ENCODE data around the gene SLC26A9. TPM values are rescaled to one million over a fixed set of nuclear protein-coding genes. Genes with fewer than 3 reads are reported as not detected.

The SLC26A9 gene
- total RNA-seq, 1 donor from 2014 or later, result not detected

DNA sequence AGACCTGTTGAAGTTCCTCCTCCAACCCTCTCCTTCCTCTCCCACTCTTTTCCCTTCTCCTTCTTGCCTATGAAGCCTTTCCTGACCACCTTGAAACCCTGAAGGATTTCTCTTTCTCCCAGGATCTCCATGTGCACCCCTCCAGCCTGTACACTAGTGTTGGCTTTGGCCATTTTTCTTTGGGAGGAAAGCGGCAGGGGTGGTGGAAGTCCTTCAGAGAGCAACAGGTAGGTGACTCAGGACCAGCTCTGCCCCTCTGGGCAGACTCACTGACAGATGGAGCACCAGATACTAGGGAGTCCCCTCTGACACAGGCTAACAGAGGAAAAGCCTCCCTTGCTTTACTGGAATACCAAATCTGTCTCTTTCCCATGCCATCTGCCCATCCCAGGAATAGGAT, 4.6 kb downstream of the SLC26A9 start:
- H3K4me3 ChIP-seq, result no peak overlapping the region
- H3K4me1 ChIP-seq, result peaks cover 40% of the 10 kb centered on the region
- H2AFZ ChIP-seq (replicated peaks), result no peak overlapping the region
- H3F3A ChIP-seq (ENCODE audit: low read depth), result no peaks in the 10 kb centered on the region
- no peak overlapping the region for H3K27ac Mint-ChIP-seq
- TF ChIP-seq EZH2phosphoT487 (IDR thresholded peaks at IDR 0.05), result no peak
- TF ChIP-seq, protein P1, sequence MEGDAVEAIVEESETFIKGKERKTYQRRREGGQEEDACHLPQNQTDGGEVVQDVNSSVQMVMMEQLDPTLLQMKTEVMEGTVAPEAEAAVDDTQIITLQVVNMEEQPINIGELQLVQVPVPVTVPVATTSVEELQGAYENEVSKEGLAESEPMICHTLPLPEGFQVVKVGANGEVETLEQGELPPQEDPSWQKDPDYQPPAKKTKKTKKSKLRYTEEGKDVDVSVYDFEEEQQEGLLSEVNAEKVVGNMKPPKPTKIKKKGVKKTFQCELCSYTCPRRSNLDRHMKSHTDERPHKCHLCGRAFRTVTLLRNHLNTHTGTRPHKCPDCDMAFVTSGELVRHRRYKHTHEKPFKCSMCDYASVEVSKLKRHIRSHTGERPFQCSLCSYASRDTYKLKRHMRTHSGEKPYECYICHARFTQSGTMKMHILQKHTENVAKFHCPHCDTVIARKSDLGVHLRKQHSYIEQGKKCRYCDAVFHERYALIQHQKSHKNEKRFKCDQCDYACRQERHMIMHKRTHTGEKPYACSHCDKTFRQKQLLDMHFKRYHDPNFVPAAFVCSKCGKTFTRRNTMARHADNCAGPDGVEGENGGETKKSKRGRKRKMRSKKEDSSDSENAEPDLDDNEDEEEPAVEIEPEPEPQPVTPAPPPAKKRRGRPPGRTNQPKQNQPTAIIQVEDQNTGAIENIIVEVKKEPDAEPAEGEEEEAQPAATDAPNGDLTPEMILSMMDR (IDR thresholded peaks at IDR 0.05), result no peak
- no peak for TF ChIP-seq EZH2 (IDR thresholded peaks at IDR 0.05)
- H3K27me3 ChIP-seq, result no peaks in the 10 kb centered on the region
- no peaks in the 10 kb centered on the region for H4K20me1 ChIP-seq (ENCODE audit: low read depth)
- no peaks in the 10 kb centered on the region for H3K79me2 ChIP-seq (ENCODE audit: low read depth)
- DNase-seq (ENCODE audit: low spot score), result no peak
- peaks cover 15% of the 10 kb centered on the region for H3K27me3 Mint-ChIP-seq (ENCODE audit: insufficient read depth, low read depth)
- H3K4me3 Mint-ChIP-seq, result no peak overlapping the region
- H3K4me1 Mint-ChIP-seq, result peaks cover 44% of the 10 kb centered on the region
- H3K9me3 ChIP-seq (ENCODE audit: low read depth), result no peaks in the 10 kb centered on the region
- no peak overlapping the region for H3K27ac ChIP-seq
- H3K9ac ChIP-seq, result no peak overlapping the region
- no peak overlapping the region for H3K4me2 ChIP-seq
- H3K36me3 Mint-ChIP-seq, result no peaks in the 10 kb centered on the region
- H3K9me3 Mint-ChIP-seq, result no peaks in the 10 kb centered on the region
- H3K36me3 ChIP-seq, result no peaks in the 10 kb centered on the region

DNA sequence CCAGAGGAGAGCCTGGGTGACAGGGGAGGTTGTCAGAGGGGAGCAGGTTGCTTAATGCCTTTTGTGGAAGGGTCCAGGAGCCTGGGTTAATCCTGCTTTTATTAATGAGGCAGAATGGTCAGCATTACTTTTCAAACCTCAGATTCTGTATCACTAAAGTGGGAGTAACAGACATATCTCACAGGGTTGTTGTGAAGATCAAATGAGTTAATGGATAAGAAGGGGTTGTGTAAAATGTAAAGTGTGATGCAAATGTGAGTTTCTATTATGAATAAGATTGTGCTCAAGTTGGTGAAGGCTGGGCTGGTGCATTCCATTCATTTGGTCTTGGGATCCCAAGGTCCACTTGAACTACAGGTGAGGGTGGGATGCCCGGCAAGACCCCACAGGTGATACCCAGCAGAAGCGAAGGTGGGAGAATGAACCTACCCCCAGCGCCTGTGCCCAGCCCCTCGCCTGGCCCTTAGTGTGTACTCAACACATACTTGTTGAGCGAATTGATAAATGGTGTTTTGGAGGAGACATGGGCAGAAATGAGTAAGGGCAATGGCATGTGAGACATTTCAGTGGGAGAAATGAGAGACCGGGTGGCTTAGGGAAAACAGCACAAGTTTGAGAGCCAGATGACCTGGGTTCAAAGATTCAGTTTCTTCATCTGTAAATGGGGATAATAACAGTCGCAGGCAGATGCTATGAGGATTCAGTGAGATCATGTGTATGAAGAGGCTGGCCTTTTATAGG, 6.2 kb downstream of the SLC26A9 start:
- H3K27ac Mint-ChIP-seq, result no peak overlapping the region
- Histone ChIP-seq H3K4me2 (no peak overlapping the region), H2AFZ (replicated peaks) (no peak overlapping the region), H3K9ac (no peak overlapping the region), H3K4me1 (peaks cover 39% of the 10 kb centered on the region), H3F3A (ENCODE audit: low read depth) (no peaks in the 10 kb centered on the region), H3K27ac (no peak overlapping the region), H4K20me1 (ENCODE audit: low read depth) (no peaks in the 10 kb centered on the region), H3K27me3 (no peaks in the 10 kb centered on the region), H3K4me3 (no peak overlapping the region), H3K9me3 (ENCODE audit: low read depth) (no peaks in the 10 kb centered on the region), H3K36me3 (no peaks in the 10 kb centered on the region), H3K79me2 (ENCODE audit: low read depth) (no peaks in the 10 kb centered on the region)
- H3K4me3 Mint-ChIP-seq, result no peak overlapping the region
- H3K36me3 Mint-ChIP-seq, result no peaks in the 10 kb centered on the region
- TF ChIP-seq EZH2 (IDR thresholded peaks at IDR 0.05) (no peak), EZH2phosphoT487 (IDR thresholded peaks at IDR 0.05) (no peak)
- TF ChIP-seq, protein P1 (IDR thresholded peaks at IDR 0.05), result no peak
- H3K9me3 Mint-ChIP-seq, result no peaks in the 10 kb centered on the region
- H3K27me3 Mint-ChIP-seq (ENCODE audit: insufficient read depth, low read depth), result peaks cover 16% of the 10 kb centered on the region
- H3K4me1 Mint-ChIP-seq, result peaks cover 43% of the 10 kb centered on the region
- no peak for DNase-seq (ENCODE audit: low spot score)

DNA sequence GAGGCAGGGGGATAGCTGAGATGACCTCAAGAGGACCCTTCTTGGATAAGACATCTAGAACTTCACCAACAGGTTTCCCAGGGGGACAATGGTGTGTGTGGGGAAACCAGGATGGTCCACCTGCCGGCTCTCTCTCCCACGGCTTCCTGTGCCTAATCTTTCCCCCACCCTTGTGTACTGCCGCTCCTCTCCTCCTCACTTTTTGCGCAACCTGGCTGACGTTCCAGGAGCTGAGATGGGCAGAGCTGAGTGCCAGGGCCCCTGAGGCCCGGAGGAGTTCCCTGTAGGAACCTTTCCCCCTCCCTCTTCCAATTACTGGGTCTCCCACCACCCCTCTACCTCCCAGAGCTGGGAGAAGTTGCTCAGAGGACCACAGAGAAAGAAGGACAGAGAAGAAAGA, 6.9 kb downstream of the SLC26A9 start:
- Mint-ChIP-seq H3K36me3 (no peaks in the 10 kb centered on the region), H3K27me3 (ENCODE audit: insufficient read depth, low read depth) (peaks cover 13% of the 10 kb centered on the region), H3K4me3 (no peak overlapping the region), H3K4me1 (peaks cover 36% of the 10 kb centered on the region), H3K27ac (peak overlapping the region; percentile 36), H3K9me3 (no peaks in the 10 kb centered on the region)
- Histone ChIP-seq H3K27me3 (no peaks in the 10 kb centered on the region), H3K4me3 (no peak overlapping the region), H3K9ac (no peak overlapping the region), H3K9me3 (ENCODE audit: low read depth) (no peaks in the 10 kb centered on the region), H3K4me1 (peaks cover 39% of the 10 kb centered on the region), H3K4me2 (no peak overlapping the region), H2AFZ (replicated peaks) (no peak overlapping the region), H3K36me3 (no peaks in the 10 kb centered on the region), H3K27ac (no peak overlapping the region), H3F3A (ENCODE audit: low read depth) (no peaks in the 10 kb centered on the region), H4K20me1 (ENCODE audit: low read depth) (no peaks in the 10 kb centered on the region), H3K79me2 (ENCODE audit: low read depth) (no peaks in the 10 kb centered on the region)
- TF ChIP-seq EZH2 (IDR thresholded peaks at IDR 0.05) (no peak), EZH2phosphoT487 (IDR thresholded peaks at IDR 0.05) (no peak)
- TF ChIP-seq, protein P1 (IDR thresholded peaks at IDR 0.05), result no peak
- DNase-seq (ENCODE audit: low spot score), result no peak
